H1 (cell line): ENCODE measurements around the gene KIN. TPM values are rescaled to one million over a fixed set of nuclear protein-coding genes. Genes with fewer than 3 reads are reported as not detected.

Experiments
- CTCF ChIA-PET: fragments of 300-600 bp; sonication (Branson Sonifier 250); formaldehyde crosslinking; loops from one replicate; lab custom pipeline; 2021; ENCODE audit not compliant: partially characterized antibody; lab: Charles Lee
- POLR2A ChIA-PET: fragments of 300-600 bp; sonication (Branson Sonifier 250); formaldehyde crosslinking; loops from one replicate; lab custom pipeline; 2021; ENCODE audit warnings: inconsistent platforms; ENCODE audit not compliant: partially characterized antibody; lab: Charles Lee
- DNase-seq, 2 experiments: peaks; one replicate each; pipeline versions ENCODE4 v3.0.0 to v3.0.0-alpha.2; 2010 to 2022; ENCODE audit warnings: low spot score in 2 of 2, low read depth in 1 of 2, mixed read lengths in 1 of 2
- FAIRE-seq: peaks from 2 replicates; lab custom pipeline; 2011; peaks lifted over from hg19 to GRCh38; lab: Jason Lieb, UNC
- H2AFZ ChIP-seq: 2 replicates; pipeline ENCODE4 v1.8.1; 2012; ENCODE audit warnings: low read length, inconsistent platforms
- H2AK5ac ChIP-seq: 2 replicates; pipeline ENCODE4 v1.6.1; 2013; ENCODE audit warnings: low read depth, low read length
- H2BK120ac ChIP-seq: replicated peaks from 2 replicates; pipeline ENCODE3; 2013; ENCODE audit warnings: low read depth, low read length, inconsistent platforms
- H2BK12ac ChIP-seq: 2 replicates; pipeline ENCODE4 v1.6.1; 2013; ENCODE audit warnings: low read depth, low read length
- H2BK15ac ChIP-seq: 2 replicates; pipeline ENCODE4 v1.6.1; 2013; ENCODE audit warnings: low read length
- H2BK20ac ChIP-seq: 2 replicates; pipeline ENCODE4 v1.6.1; 2013; ENCODE audit warnings: low read length
- H2BK5ac ChIP-seq: 2 replicates; pipeline ENCODE4 v1.6.1; 2013; ENCODE audit warnings: low read depth, low read length
- H3K14ac ChIP-seq: 2 replicates; pipeline ENCODE4 v1.6.1; 2013; ENCODE audit warnings: inconsistent platforms; ENCODE audit not compliant: insufficient read length
- H3K18ac ChIP-seq: 2 replicates; pipeline ENCODE4 v1.6.1; 2013; ENCODE audit warnings: low read length; ENCODE audit errors: extremely low read depth
- H3K23ac ChIP-seq: 2 replicates; pipeline ENCODE4 v1.6.1; 2013; ENCODE audit warnings: inconsistent platforms; ENCODE audit not compliant: insufficient read length
- H3K23me2 ChIP-seq: 2 replicates; pipeline ENCODE4 v1.6.1; 2013; ENCODE audit warnings: low read depth, low read length
- H3K27ac ChIP-seq: 2 replicates; pipeline ENCODE4 v1.6.1; 2011; ENCODE audit warnings: low read depth, low read length, inconsistent platforms
- H3K27me3 ChIP-seq, 4 experiments: replicated peaks in 1 of 4; 1 replicate in 1 of 4; 2 replicates in 3 of 4; pipeline versions ENCODE4 v1.6.1 to v1.8.1; 2011 to 2013; ENCODE audit warnings: low read length in 3 of 4, mild to moderate bottlenecking in 3 of 4, inconsistent platforms in 2 of 4, mixed read lengths in 2 of 4, moderate library complexity in 1 of 4; ENCODE audit not compliant: control insufficient read depth in 3 of 4, insufficient read depth in 3 of 4; ENCODE audit errors: extremely low read depth in 1 of 4
- H3K36me3 ChIP-seq, 4 experiments: 2 replicates each; pipeline versions ENCODE4 v1.6.1 to v1.8.1; 2011 to 2013; ENCODE audit warnings: mild to moderate bottlenecking in 4 of 4, low read length in 3 of 4, moderate library complexity in 2 of 4, control low read depth in 1 of 4, inconsistent platforms in 1 of 4; ENCODE audit not compliant: insufficient read depth in 4 of 4, control insufficient read depth in 2 of 4
- H3K4ac ChIP-seq: replicated peaks from 2 replicates; pipeline ENCODE3; 2013; ENCODE audit warnings: low read length, low read depth, mixed read lengths, inconsistent platforms; ENCODE audit not compliant: insufficient read length
- H3K4me1 ChIP-seq, 4 experiments: replicated peaks in 1 of 4; 1 replicate in 1 of 4; 2 replicates in 3 of 4; pipeline versions ENCODE4 v1.6.1 to v1.8.1; 2011 to 2013; ENCODE audit warnings: low read length in 3 of 4, inconsistent platforms in 2 of 4, mixed read lengths in 1 of 4; ENCODE audit not compliant: insufficient read depth in 4 of 4, control insufficient read depth in 3 of 4
- H3K4me2 ChIP-seq, 2 experiments: 2 replicates each; pipeline versions ENCODE4 v1.6.1 to v1.8.1; 2011 to 2013; ENCODE audit warnings: low read depth in 2 of 2, low read length in 2 of 2, control low read depth in 1 of 2, inconsistent platforms in 1 of 2, mild to moderate bottlenecking in 1 of 2; ENCODE audit not compliant: insufficient read depth in 1 of 2
- H3K4me3 ChIP-seq, 4 experiments: fragments of 200-600, 300-600 bp in 1 of 4; sonication (generic), shearing (Covaris generic), sonication (Bioruptor Twin) in 1 of 4; 2 replicates each; pipeline versions ENCODE4 v1.5.1 to v1.8.1; 2011 to 2016; ENCODE audit warnings: low read length in 4 of 4, low read depth in 3 of 4, control low read depth in 2 of 4, inconsistent platforms in 2 of 4, mild to moderate bottlenecking in 2 of 4, mixed read lengths in 1 of 4, moderate library complexity in 1 of 4; ENCODE audit not compliant: insufficient read depth in 2 of 4; ENCODE audit errors: extremely low read depth in 1 of 4
- H3K56ac ChIP-seq: replicated peaks from 2 replicates; pipeline ENCODE3; 2013; ENCODE audit warnings: low read depth, mild to moderate bottlenecking, mixed read lengths, low read length, inconsistent platforms; ENCODE audit not compliant: insufficient read length
- H3K79me1 ChIP-seq: 2 replicates; pipeline ENCODE4 v1.6.1; 2013; ENCODE audit warnings: low read depth, low read length, control low read depth
- H3K79me2 ChIP-seq, 2 experiments: 2 replicates each; pipeline versions ENCODE4 v1.6.1 to v1.8.1; 2012 to 2013; ENCODE audit warnings: low read length in 2 of 2, mild to moderate bottlenecking in 2 of 2, inconsistent platforms in 1 of 2; ENCODE audit not compliant: insufficient read depth in 2 of 2, control insufficient read depth in 1 of 2
- H3K9ac ChIP-seq, 4 experiments: replicated peaks in 1 of 4; 1 replicate in 1 of 4; 2 replicates in 3 of 4; pipeline versions ENCODE4 v1.6.1 to v1.8.1; 2011 to 2013; ENCODE audit warnings: low read depth in 3 of 4, low read length in 3 of 4, control low read depth in 2 of 4, mild to moderate bottlenecking in 2 of 4, moderate library complexity in 2 of 4, inconsistent platforms in 1 of 4; ENCODE audit errors: extremely low read depth in 1 of 4
- H3K9me3 ChIP-seq, 2 experiments: 2 replicates each; pipeline versions ENCODE4 v1.6.1 to v1.8.1; 2012 to 2013; ENCODE audit warnings: mild to moderate bottlenecking in 2 of 2, moderate library complexity in 2 of 2, control low read depth in 1 of 2, inconsistent platforms in 1 of 2, low read depth in 1 of 2, low read length in 1 of 2, mixed read lengths in 1 of 2; ENCODE audit not compliant: insufficient read depth in 2 of 2
- H4K20me1 ChIP-seq, 2 experiments: replicated peaks in 1 of 2; 2 replicates each; pipeline versions ENCODE3 to v1.8.1; 2011 to 2013; ENCODE audit warnings: inconsistent platforms in 2 of 2, low read length in 2 of 2, mild to moderate bottlenecking in 1 of 2; ENCODE audit not compliant: insufficient read depth in 2 of 2, control insufficient read depth in 1 of 2
- H4K5ac ChIP-seq: 2 replicates; pipeline ENCODE4 v1.6.1; 2013; ENCODE audit warnings: low read length, low read depth, mixed read lengths, inconsistent platforms; ENCODE audit not compliant: insufficient read length
- H4K8ac ChIP-seq: 2 replicates; pipeline ENCODE4 v1.8.0; 2013; ENCODE audit warnings: mild to moderate bottlenecking, moderate library complexity, low read length, inconsistent platforms; ENCODE audit not compliant: insufficient read depth; ENCODE audit errors: extremely low read depth
- H4K91ac ChIP-seq: replicated peaks from 2 replicates; pipeline ENCODE3; 2013; ENCODE audit warnings: low read length, mixed read lengths, inconsistent platforms; ENCODE audit not compliant: insufficient read length
- ASH2L ChIP-seq: fragments of 200-600, 300-600 bp; sonication (generic); IDR thresholded peaks from one replicate; pipeline ENCODE4 v1.7.1; 2017; ENCODE audit warnings: low read length
- PHF8 ChIP-seq: fragments of 200-600 bp; sonication (generic); conservative IDR thresholded peaks from 2 replicates; pipeline ENCODE4 v1.7.1; 2012; ENCODE audit warnings: low read depth, mild to moderate bottlenecking, inconsistent platforms, low read length, moderate library complexity
- SIN3A ChIP-seq, 2 experiments: IDR thresholded peaks in 1 of 2; conservative IDR thresholded peaks in 1 of 2; 2 replicates each; pipeline ENCODE4 v1.6.1; 2011 to 2012; ENCODE audit warnings: low read length in 2 of 2, improper control_type of control experiment in 1 of 2, low read depth in 1 of 2, mild to moderate bottlenecking in 1 of 2
- SP1 ChIP-seq: IDR thresholded peaks from 2 replicates; pipeline ENCODE4 v1.6.1; 2011; ENCODE audit warnings: low read depth, low read length
- SUZ12 ChIP-seq: fragments of 200-600 bp; sonication (generic); IDR thresholded peaks from 2 replicates; pipeline ENCODE4 v1.6.1; 2012; ENCODE audit warnings: mild to moderate bottlenecking, inconsistent platforms, low read length, moderate library complexity, mixed read lengths
- WGBS, 2 experiments: shearing (Covaris generic) in 1 of 2; methylation state at CpG; one replicate each; pipeline versions ENCODE4 v1.1.6 to v1.1.7; 2013 to 2015; ENCODE audit warnings: low lambda C conversion rate in 2 of 2, mixed read lengths in 2 of 2, inconsistent platforms in 1 of 2, low coverage in 1 of 2, missing lambda C conversion rate in 1 of 2; ENCODE audit not compliant: insufficient replicate concordance in 2 of 2, insufficient coverage in 1 of 2, insufficient read length in 1 of 2; ENCODE audit errors: extremely low coverage in 1 of 2, missing lambda C conversion rate in 1 of 2; 5-methylcytosine and 5-hydroxymethylcytosine counted together
- polyA plus RNA-seq, 7 experiments: library from polyadenylated mRNA; depleted of rRNA in 3 of 7; stranded (reverse) in 5 of 7; unstranded in 2 of 7; fragments of >200 nt in 5 of 7; fragments of 200-250 nt in 2 of 7; gene quantifications; 1 replicate in 5 of 7; 2 replicates in 1 of 7; 4 replicates in 1 of 7; pipeline versions ENCODE4 v1.2.1 to v1.2.3, GENCODE V29; 2011 to 2013; ENCODE audit warnings: missing spikeins in 2 of 7, mixed read lengths in 2 of 7
- total RNA-seq: library from RNA; stranded (reverse); fragmentation: NEBNext Ultra II Directional; extraction: Animal tissue kit (Norgen Biotek cat#: 25700); gene quantifications from 2 replicates; pipeline ENCODE4 v1.2.1, GENCODE V29; 2021
- TF ChIP-seq, protein P1 (sequence below), 3 experiments: IDR thresholded peaks; 1 replicate in 2 of 3; 2 replicates in 1 of 3; pipeline versions ENCODE4 v1.5.1 to v1.6.1; 2011; ENCODE audit warnings: low read length in 3 of 3, mild to moderate bottlenecking in 3 of 3, inconsistent platforms in 2 of 3, low read depth in 1 of 3, moderate library complexity in 1 of 3; ENCODE audit not compliant: insufficient read depth in 1 of 3; ENCODE audit errors: control extremely low read depth in 1 of 3
- TF ChIP-seq, protein P2 (sequence below): IDR thresholded peaks from 2 replicates; pipeline ENCODE4 v1.6.1; 2011; ENCODE audit warnings: low read length, improper control_type of control experiment

Gene KIN
- total and polyA plus RNA-seq, 2 of the 8 experiments (the other 6 are each of a cell fraction or from before 2014, with no cell fraction given) = 3.7 to 16.5 TPM

DNA sequence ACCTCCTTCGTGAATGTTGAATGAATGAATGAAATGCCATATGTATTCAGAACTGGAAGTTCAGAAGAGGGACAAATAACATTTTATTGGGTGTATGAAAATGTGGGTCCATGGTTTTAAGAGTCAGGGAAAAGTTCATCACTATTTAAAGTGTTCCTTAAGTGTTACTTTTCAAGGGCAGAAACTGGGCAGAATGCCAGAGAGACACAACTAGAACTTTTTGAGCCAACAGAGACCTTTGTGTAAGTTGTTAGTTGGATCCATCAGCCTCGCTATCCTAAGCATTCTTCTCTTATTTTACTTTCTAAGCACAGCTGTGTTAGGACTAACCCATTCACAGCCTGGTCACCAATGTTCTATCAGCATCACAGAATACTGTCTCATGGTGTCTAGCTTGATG, 16.9 kb upstream of the KIN start:
- Histone ChIP-seq H3K4me1 (no peaks in the 10 kb centered on the region), H3K27ac (no peak overlapping the region), H2BK120ac (no peak overlapping the region), H3K4ac (no peak overlapping the region), H3K4me2 (no peak overlapping the region), H3K9me3 (no peaks in the 10 kb centered on the region), H3K23ac (no peak overlapping the region), H3K79me2 (no peaks in the 10 kb centered on the region), H2BK12ac (no peak overlapping the region), H4K8ac (no peak overlapping the region), H3K56ac (no peak overlapping the region), H3K18ac (no peak overlapping the region), H4K20me1 (peaks cover 0 to 3% of the 10 kb centered on the region in 2 experiments), H2BK20ac (no peak overlapping the region), H3K27me3 (peaks cover 0 to 1% (median 0%) of the 10 kb centered on the region in 4 experiments; a peak in 1 of 7 replicates), H3K4me3 (no peak overlapping the region), H3K36me3 (peaks cover 9 to 73% (median 53%) of the 10 kb centered on the region in 4 experiments), H2AK5ac (no peak overlapping the region), H2BK5ac (no peak overlapping the region), H4K5ac (no peak overlapping the region), H3K14ac (no peak overlapping the region), H3K79me1 (no peaks in the 10 kb centered on the region), H3K9ac (no peak overlapping the region), H3K23me2 (no peaks in the 10 kb centered on the region), H2BK15ac (no peak overlapping the region), H4K91ac (no peak overlapping the region), H2AFZ (no peak overlapping the region)
- DNase-seq = no peak
- no peak for FAIRE-seq
- ChIA-PET POLR2A (no interaction called here), CTCF (interaction anchor here (1.5 kb wide), 1 partner anchor 11 kb away, joined by 4 read pairs; no protein-coding TSS in a partner anchor)
- 51% methylated on average over 2 of the region's 2 CpGs; no CpG with 5 or more reads in 1 of the 2 experiments for WGBS, 2 experiments
- TF ChIP-seq, protein P1, sequence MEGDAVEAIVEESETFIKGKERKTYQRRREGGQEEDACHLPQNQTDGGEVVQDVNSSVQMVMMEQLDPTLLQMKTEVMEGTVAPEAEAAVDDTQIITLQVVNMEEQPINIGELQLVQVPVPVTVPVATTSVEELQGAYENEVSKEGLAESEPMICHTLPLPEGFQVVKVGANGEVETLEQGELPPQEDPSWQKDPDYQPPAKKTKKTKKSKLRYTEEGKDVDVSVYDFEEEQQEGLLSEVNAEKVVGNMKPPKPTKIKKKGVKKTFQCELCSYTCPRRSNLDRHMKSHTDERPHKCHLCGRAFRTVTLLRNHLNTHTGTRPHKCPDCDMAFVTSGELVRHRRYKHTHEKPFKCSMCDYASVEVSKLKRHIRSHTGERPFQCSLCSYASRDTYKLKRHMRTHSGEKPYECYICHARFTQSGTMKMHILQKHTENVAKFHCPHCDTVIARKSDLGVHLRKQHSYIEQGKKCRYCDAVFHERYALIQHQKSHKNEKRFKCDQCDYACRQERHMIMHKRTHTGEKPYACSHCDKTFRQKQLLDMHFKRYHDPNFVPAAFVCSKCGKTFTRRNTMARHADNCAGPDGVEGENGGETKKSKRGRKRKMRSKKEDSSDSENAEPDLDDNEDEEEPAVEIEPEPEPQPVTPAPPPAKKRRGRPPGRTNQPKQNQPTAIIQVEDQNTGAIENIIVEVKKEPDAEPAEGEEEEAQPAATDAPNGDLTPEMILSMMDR (IDR thresholded peaks at IDR 0.05; ENCODE audit: control extremely low read depth in 1 of 3, insufficient read depth in 1 of 3, low read depth in 1 of 3, low read length in 3 of 3) = no peak
- no peak for TF ChIP-seq SP1
- no peak for TF ChIP-seq SIN3A (conservative IDR thresholded peaks at IDR 0.05 in 1 of 2, IDR thresholded peaks at IDR 0.05 in 1 of 2; ENCODE audit: low read depth in 1 of 2, low read length in 2 of 2)
- TF ChIP-seq ASH2L = no peak
- TF ChIP-seq, protein P2, sequence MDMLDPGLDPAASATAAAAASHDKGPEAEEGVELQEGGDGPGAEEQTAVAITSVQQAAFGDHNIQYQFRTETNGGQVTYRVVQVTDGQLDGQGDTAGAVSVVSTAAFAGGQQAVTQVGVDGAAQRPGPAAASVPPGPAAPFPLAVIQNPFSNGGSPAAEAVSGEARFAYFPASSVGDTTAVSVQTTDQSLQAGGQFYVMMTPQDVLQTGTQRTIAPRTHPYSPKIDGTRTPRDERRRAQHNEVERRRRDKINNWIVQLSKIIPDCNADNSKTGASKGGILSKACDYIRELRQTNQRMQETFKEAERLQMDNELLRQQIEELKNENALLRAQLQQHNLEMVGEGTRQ = no peak
- TF ChIP-seq PHF8 = no peak
- TF ChIP-seq SUZ12 = no peak
